Measurements from ENCODE around the gene ADA. TPM values are rescaled to one million over a fixed set of nuclear protein-coding genes. Genes with fewer than 3 reads are reported as not detected.

The ADA gene
- total RNA-seq, 1 donor from 2014 or later: 19.2 TPM

GRCh38 chr20:44574372-44574771 is 77.1 kb downstream of the ADA start:
- no peak for TF ChIP-seq CTCF (IDR thresholded peaks at IDR 0.05; ENCODE audit: insufficient read depth, low read length, poor library complexity, severe bottlenecking)
- no peak for DNase-seq (ENCODE audit: low read depth)
- H3K4me3 ChIP-seq (ENCODE audit: low read depth, low read length): no peak overlapping the region
- H3K27me3 ChIP-seq (ENCODE audit: control insufficient read depth, insufficient read depth, low read length): no peaks in the 10 kb centered on the region
- H3K36me3 ChIP-seq (ENCODE audit: control insufficient read depth, insufficient read depth, low read length): no peaks in the 10 kb centered on the region

GRCh38 chr20:44573501-44573869 is 78.0 kb downstream of the ADA start:
- Histone ChIP-seq H3K36me3 (ENCODE audit: control insufficient read depth, insufficient read depth, low read length) (no peaks in the 10 kb centered on the region), H3K4me3 (ENCODE audit: low read depth, low read length) (no peak overlapping the region), H3K27me3 (ENCODE audit: control insufficient read depth, insufficient read depth, low read length) (no peaks in the 10 kb centered on the region)
- DNase-seq (ENCODE audit: low read depth): no peak
- TF ChIP-seq CTCF (IDR thresholded peaks at IDR 0.05; ENCODE audit: insufficient read depth, low read length, poor library complexity, severe bottlenecking): no peak

DNA sequence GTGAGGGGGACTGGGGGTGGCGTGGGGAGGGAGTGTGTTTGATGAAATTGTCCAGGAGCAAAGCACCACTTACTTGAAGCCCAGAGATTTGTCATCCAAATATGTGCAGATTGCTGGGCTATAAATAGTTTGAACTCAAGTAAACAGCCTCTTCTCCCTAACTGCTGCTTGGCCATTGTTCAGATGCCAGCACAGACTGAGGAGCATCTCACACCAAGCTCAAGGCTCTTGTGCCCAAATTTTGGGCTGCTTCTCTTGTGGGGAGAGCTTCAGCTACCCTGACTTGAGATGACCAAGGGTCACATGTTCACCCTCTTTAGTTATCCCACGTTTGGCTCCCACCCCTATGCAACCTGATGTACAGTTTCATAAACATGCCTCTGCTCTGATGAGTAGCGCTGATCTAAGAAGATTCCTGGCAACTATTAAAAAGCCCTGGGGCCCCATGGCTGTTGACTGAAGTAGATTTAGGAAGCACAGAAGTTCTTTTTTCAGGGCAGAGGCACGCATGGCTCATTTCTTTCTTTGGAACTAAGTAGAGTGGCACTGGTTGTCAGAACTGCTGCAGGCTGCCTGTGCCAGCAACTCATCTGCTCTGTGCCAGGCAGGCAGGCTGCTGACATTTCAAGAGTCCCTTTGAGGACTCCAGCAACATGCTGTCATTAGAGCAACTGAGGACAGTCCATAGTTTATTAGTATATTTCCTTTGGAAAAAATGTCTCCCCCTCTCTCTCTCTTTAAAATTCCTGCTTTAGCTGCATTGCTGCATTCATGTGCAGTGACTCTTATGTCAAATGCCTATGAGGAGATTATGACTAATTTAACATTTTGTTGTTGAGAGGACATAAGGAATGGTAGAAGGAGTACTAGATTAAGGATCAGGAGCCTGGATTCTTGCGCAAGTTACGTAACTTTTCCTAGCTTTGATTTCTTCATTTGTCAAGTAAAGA is 78.7 kb downstream of the ADA start:
- Histone ChIP-seq H3K27me3 (ENCODE audit: control insufficient read depth, insufficient read depth, low read length) (no peaks in the 10 kb centered on the region), H3K36me3 (ENCODE audit: control insufficient read depth, insufficient read depth, low read length) (no peaks in the 10 kb centered on the region), H3K4me3 (ENCODE audit: low read depth, low read length) (no peak overlapping the region)
- TF ChIP-seq CTCF (IDR thresholded peaks at IDR 0.05; ENCODE audit: insufficient read depth, low read length, poor library complexity, severe bottlenecking): no peak
- peak; percentile 39 for DNase-seq (ENCODE audit: low read depth)

- Histone ChIP-seq H3K36me3 (ENCODE audit: control insufficient read depth, insufficient read depth, low read length) (no peaks in the 10 kb centered on the region), H3K4me3 (ENCODE audit: low read depth, low read length) (no peak overlapping the region), H3K27me3 (ENCODE audit: control insufficient read depth, insufficient read depth, low read length) (no peaks in the 10 kb centered on the region)
- TF ChIP-seq CTCF (IDR thresholded peaks at IDR 0.05; ENCODE audit: insufficient read depth, low read length, poor library complexity, severe bottlenecking): no peak
- DNase-seq (ENCODE audit: low read depth): no peak
Measured at GRCh38 chr20:44571362-44571988, 80.0 kb downstream of the ADA start.

- TF ChIP-seq CTCF (IDR thresholded peaks at IDR 0.05; ENCODE audit: insufficient read depth, low read length, poor library complexity, severe bottlenecking): no peak
- Histone ChIP-seq H3K27me3 (ENCODE audit: control insufficient read depth, insufficient read depth, low read length) (no peaks in the 10 kb centered on the region), H3K4me3 (ENCODE audit: low read depth, low read length) (no peak overlapping the region), H3K36me3 (ENCODE audit: control insufficient read depth, insufficient read depth, low read length) (no peaks in the 10 kb centered on the region)
- DNase-seq (ENCODE audit: low read depth): no peak
Measured at GRCh38 chr20:44570367-44570766, 81.1 kb downstream of the ADA start.

Other genes starting within 250 kb of the ADA start
- 15.4 and 25.1 TPM in 2 replicates for gene TTPAL, start 175.8 kb downstream of the ADA start, total RNA-seq
- gene SERINC3, start 129.6 kb downstream of the ADA start, total RNA-seq: 80.5 and 92.5 TPM in 2 replicates
- gene PKIG, start 69.1 kb downstream of the ADA start, total RNA-seq: 71.0 and 74.1 TPM in 2 replicates
- gene CCN5, start 63.7 kb upstream of the ADA start, total RNA-seq: not detected in 2 replicates
- gene KCNK15, start 94.2 kb upstream of the ADA start, total RNA-seq: 2.5 and 2.8 TPM in 2 replicates
- gene RIMS4, start 158.8 kb upstream of the ADA start, total RNA-seq: not detected in 2 replicates
- gene YWHAB, start 234.0 kb upstream of the ADA start, total RNA-seq: 165 and 179 TPM in 2 replicates

Measured in kidney epithelial cell (primary cell).